Measurements from ENCODE around the gene NBPF1. TPM values are rescaled to one million over a fixed set of nuclear protein-coding genes. Genes with fewer than 3 reads are reported as not detected.

Gene NBPF1
- total RNA-seq, 1 experiment from 2014 or later = 28.9 TPM

DNA sequence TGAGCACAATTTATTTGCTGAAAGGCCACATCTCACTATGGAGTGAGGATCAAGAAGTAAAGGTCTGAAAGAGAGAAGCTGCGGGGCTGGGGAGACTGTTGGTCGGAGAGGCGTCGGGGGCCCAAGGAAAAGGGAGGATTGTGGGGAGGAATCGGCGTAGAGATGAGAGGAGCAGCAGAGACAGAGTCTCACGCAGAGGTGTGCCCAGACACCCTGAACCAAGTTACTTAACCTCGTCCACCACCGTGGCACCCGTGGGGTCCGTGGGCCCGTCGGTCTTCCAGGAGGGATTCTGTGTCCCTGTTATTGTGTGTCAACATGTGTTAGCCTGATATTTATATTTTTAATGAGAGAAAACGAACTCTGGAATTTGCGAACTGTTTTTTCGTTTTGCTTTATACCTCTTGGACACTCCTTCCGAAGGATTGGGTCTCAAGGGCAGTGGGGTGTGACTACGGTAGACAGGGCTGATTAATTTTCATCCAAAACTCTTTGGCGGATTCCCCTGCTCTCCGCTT is 3.8 kb upstream of the NBPF1 start:
- no peaks in the 10 kb centered on the region for H3K27me3 Mint-ChIP-seq (ENCODE audit: insufficient read depth, unreplicated experiment)
- H3K9me3 Mint-ChIP-seq (ENCODE audit: unreplicated experiment) = no peaks in the 10 kb centered on the region
- CTCF ChIA-PET = interaction anchor here (0.6 to 1.2 kb wide), 4 partner anchors 92 to 772 kb away, joined by 3 read pairs; no protein-coding TSS in a partner anchor
- H3K4me1 Mint-ChIP-seq (ENCODE audit: insufficient read depth, unreplicated experiment) = no peaks in the 10 kb centered on the region
- no TSS peak for BruUV-seq (replicated peaks)
- H3K36me3 Mint-ChIP-seq (ENCODE audit: insufficient read depth, unreplicated experiment) = no peaks in the 10 kb centered on the region
- POLR2A ChIA-PET = interaction anchor here (0.6 to 2.0 kb wide), 4 partner anchors 8 to 287 kb away, joined by 3 to 11 read pairs (median 6); no protein-coding TSS in a partner anchor
- H3K27ac Mint-ChIP-seq (ENCODE audit: low read depth, unreplicated experiment) = no peak overlapping the region
- DNase-seq (ENCODE audit: unreplicated experiment) = no peak
- TF ChIP-seq, protein P1, sequence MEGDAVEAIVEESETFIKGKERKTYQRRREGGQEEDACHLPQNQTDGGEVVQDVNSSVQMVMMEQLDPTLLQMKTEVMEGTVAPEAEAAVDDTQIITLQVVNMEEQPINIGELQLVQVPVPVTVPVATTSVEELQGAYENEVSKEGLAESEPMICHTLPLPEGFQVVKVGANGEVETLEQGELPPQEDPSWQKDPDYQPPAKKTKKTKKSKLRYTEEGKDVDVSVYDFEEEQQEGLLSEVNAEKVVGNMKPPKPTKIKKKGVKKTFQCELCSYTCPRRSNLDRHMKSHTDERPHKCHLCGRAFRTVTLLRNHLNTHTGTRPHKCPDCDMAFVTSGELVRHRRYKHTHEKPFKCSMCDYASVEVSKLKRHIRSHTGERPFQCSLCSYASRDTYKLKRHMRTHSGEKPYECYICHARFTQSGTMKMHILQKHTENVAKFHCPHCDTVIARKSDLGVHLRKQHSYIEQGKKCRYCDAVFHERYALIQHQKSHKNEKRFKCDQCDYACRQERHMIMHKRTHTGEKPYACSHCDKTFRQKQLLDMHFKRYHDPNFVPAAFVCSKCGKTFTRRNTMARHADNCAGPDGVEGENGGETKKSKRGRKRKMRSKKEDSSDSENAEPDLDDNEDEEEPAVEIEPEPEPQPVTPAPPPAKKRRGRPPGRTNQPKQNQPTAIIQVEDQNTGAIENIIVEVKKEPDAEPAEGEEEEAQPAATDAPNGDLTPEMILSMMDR (IDR thresholded peaks at IDR 0.05; ENCODE audit: unreplicated experiment) = no peak
- no peak overlapping the region for H3K4me3 Mint-ChIP-seq (ENCODE audit: unreplicated experiment)
- intact Hi-C loops (cut with micrococcal nuclease) = no loop called here

DNA sequence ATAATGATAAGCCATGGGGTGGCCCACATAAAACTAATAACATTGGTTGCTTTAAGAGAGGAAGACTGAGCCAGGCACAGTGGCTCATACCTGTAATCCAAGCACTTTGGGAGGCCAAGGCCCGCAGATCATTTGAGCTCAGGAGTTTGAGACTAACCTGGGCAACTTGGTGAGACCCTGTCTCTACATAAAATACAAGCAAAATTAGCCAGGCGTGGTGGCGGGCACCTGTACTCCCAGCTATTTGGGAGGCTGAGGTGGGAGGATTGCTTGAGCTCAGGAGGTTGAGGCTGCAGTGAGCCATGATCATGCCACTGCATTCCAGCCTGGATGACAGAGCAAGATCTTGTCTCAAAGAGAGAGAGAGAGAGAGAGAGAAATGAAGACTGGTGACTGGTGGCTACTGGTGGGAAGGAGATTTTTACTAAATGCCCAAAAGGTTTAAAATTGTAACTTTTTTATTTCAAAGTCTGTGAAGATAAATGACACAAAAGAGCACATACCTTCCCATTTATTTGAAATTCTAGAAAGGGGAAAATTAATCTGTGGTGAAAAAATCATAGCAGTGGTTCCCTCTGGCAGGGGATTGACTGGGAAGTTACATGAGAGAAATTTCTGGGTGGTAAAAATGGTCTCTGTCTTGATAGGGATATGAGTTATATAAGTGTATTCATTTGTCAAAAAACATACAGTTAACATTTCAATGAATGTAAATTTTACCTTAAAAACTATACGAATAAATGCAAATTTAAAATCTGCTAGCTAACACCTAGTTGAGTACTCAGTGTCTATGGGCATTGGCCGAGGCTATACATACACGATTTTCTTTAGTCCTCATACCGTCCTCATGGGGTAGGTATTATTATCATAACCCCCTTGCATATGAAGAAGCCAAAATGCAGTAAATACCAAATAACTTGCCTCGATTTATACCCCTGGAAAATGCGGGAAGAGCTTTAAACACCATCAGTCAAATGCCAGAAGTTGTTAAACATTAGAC is 2.2 kb upstream of the NBPF1 start:
- intact Hi-C loops (cut with micrococcal nuclease) = no loop called here
- no peaks in the 10 kb centered on the region for H3K4me1 Mint-ChIP-seq (ENCODE audit: insufficient read depth, unreplicated experiment)
- DNase-seq (ENCODE audit: unreplicated experiment) = no peak
- H3K36me3 Mint-ChIP-seq (ENCODE audit: insufficient read depth, unreplicated experiment) = no peaks in the 10 kb centered on the region
- no peak overlapping the region for H3K4me3 Mint-ChIP-seq (ENCODE audit: unreplicated experiment)
- H3K27me3 Mint-ChIP-seq (ENCODE audit: insufficient read depth, unreplicated experiment) = no peaks in the 10 kb centered on the region
- H3K27ac Mint-ChIP-seq (ENCODE audit: low read depth, unreplicated experiment) = no peak overlapping the region
- ChIA-PET POLR2A (interaction anchor here (0.7 to 4.4 kb wide), 7 partner anchors 8 to 333 kb away, joined by 3 to 57 read pairs (median 4); partner anchors contain the start of gene RNU1-1), CTCF (interaction anchor here (0.6 kb wide), 5 partner anchors 12 to 1312 kb away, joined by 3 read pairs; no protein-coding TSS in a partner anchor)
- no TSS peak for BruUV-seq (replicated peaks)
- TF ChIP-seq, protein P1 (IDR thresholded peaks at IDR 0.05; ENCODE audit: unreplicated experiment) = no peak
- H3K9me3 Mint-ChIP-seq (ENCODE audit: unreplicated experiment) = no peaks in the 10 kb centered on the region

DNA sequence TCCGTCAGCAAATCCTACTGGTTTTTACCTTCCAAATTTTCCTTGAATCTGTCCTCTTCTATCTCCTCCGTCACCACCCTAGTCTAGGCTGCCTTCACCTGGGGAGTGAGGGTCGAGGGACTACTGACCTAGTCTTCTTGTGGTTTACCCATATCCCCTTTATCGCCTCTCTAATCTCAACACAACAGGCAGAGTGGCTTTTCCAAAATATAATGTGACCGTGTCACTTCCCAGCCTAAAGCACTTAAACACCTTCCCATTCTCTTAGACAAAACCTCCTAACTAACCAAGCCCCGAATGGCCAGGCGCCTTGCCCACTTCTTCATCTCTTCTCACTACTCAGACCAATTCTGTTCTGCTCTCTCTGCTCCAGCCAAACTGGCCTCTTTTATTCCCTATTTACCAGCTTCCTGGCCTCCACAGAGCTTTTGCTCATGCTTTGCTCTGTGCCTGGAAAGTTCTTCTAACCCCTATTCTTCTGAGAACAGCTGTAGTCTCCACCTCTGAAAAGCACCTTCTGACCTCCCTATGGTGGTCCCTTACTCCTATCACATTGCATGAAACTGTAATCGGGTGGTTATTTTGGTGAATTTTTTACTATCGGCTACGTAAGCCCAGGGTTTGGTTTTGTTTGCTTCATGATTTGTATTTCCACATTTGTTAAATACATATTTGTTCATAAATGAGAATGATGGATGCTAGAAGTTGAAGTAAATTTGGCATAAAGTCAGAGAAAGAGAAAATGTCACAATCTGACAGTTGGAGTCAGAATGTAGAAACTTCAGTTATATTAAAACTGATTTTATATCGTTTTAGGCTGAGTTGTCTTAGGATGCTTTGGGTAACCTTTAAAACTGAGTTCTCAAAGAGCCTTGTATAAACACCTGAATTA is 1.2 kb upstream of the NBPF1 start:
- Mint-ChIP-seq H3K27ac (ENCODE audit: low read depth, unreplicated experiment) (no peak overlapping the region), H3K9me3 (ENCODE audit: unreplicated experiment) (no peaks in the 10 kb centered on the region), H3K4me3 (ENCODE audit: unreplicated experiment) (no peak overlapping the region), H3K36me3 (ENCODE audit: insufficient read depth, unreplicated experiment) (no peaks in the 10 kb centered on the region), H3K27me3 (ENCODE audit: insufficient read depth, unreplicated experiment) (no peaks in the 10 kb centered on the region), H3K4me1 (ENCODE audit: insufficient read depth, unreplicated experiment) (no peaks in the 10 kb centered on the region)
- DNase-seq (ENCODE audit: unreplicated experiment) = no peak
- intact Hi-C loops (cut with micrococcal nuclease) = no loop called here
- BruUV-seq (replicated peaks) = no TSS peak
- CTCF ChIA-PET = interaction anchor here (0.6 kb wide), 4 partner anchors 13 to 1311 kb away, joined by 3 read pairs; no protein-coding TSS in a partner anchor
- POLR2A ChIA-PET = interaction anchor here (0.7 to 4.4 kb wide), 5 partner anchors 9 to 441 kb away, joined by 3 to 57 read pairs (median 3); no protein-coding TSS in a partner anchor
- TF ChIP-seq, protein P1 (IDR thresholded peaks at IDR 0.05; ENCODE audit: unreplicated experiment) = no peak

All from MCF 10A (cell line).